Measurements from ENCODE around the gene YES1. TPM values are rescaled to one million over a fixed set of nuclear protein-coding genes. Genes with fewer than 3 reads are reported as not detected.

Gene YES1
- total RNA-seq, 1 experiment from 2014 or later: 84.5 TPM

- H3K4me1 ChIP-seq (ENCODE audit: control insufficient read depth in 1 of 2, insufficient read depth in 2 of 2, low read length in 2 of 2): no peaks in the 10 kb centered on the region
- no peaks in the 10 kb centered on the region for H4K20me1 ChIP-seq (ENCODE audit: insufficient read depth)
- H3K4me3 ChIP-seq (replicated peaks in 1 of 2; ENCODE audit: low read depth in 1 of 2, low read length in 2 of 2): no peak overlapping the region
- POLR2A ChIA-PET: interaction anchor here (0.6 kb wide), 1 partner anchor 56 kb away, joined by 3 read pairs; no protein-coding TSS in a partner anchor
- no peaks in the 10 kb centered on the region for H3K9me2 ChIP-seq (ENCODE audit: insufficient read depth)
- no peak overlapping the region for H3K27ac ChIP-seq (ENCODE audit: low read depth, low read length)
- TF ChIP-seq POLR2AphosphoS5 (IDR thresholded peaks at IDR 0.05; ENCODE audit: low read depth, low read length) (no peak), ZFX (IDR thresholded peaks at IDR 0.05) (no peak), MAX (IDR thresholded peaks at IDR 0.05) (no peak), EZH2 (IDR thresholded peaks at IDR 0.05) (no peak), SRF (IDR thresholded peaks at IDR 0.05; ENCODE audit: low read depth) (no peak), CBX3 (IDR thresholded peaks at IDR 0.05; ENCODE audit: low read depth) (no peak), EGR1 (IDR thresholded peaks at IDR 0.05; ENCODE audit: low read depth) (no peak), ZNF274 (IDR thresholded peaks at IDR 0.05; ENCODE audit: low read depth, low read length) (no peak), CEBPB (IDR thresholded peaks at IDR 0.05; ENCODE audit: low read depth) (no peak), ATF3 (IDR thresholded peaks at IDR 0.05) (no peak), SIN3A (IDR thresholded peaks at IDR 0.05; ENCODE audit: low read depth) (no peak), ELF1 (IDR thresholded peaks at IDR 0.05; ENCODE audit: borderline replicate concordance, low read depth) (no peak), EZH2phosphoT487 (IDR thresholded peaks at IDR 0.05; ENCODE audit: borderline replicate concordance) (no peak), RAD21 (IDR thresholded peaks at IDR 0.05; ENCODE audit: low read depth) (no peak), ZBTB33 (IDR thresholded peaks at IDR 0.05; ENCODE audit: extremely low read depth, insufficient replicate concordance, low read length) (no peak)
- intact Hi-C loops (cut with micrococcal nuclease): no loop called here
- H2AFZ ChIP-seq (ENCODE audit: low read depth, low read length, poor library complexity, severe bottlenecking): no peak overlapping the region
- CTCF ChIA-PET: no interaction called here
- H3K27me3 ChIP-seq (ENCODE audit: insufficient read depth, low read length): no peaks in the 10 kb centered on the region
- no peak overlapping the region for H3K9ac ChIP-seq (ENCODE audit: low read length)
- RAD21 ChIA-PET (ENCODE audit: low non-redundant PET in 1 of 2, low total read pairs in 2 of 2, uncharacterized antibody in 2 of 2, unreplicated experiment in 2 of 2): no interaction called here
- no peaks in the 10 kb centered on the region for H3K79me2 ChIP-seq (ENCODE audit: insufficient read depth, low read length)
- no TSS peak for BruUV-seq (replicated peaks)
- no peak for ATAC-seq
- DNase-seq (ENCODE audit: low read depth, low spot score): no peak
- H3K9me3 ChIP-seq (ENCODE audit: control insufficient read depth in 1 of 2, insufficient read depth in 1 of 2, low read depth in 1 of 2, low read length in 2 of 2): no peaks in the 10 kb centered on the region
- peaks cover 19 to 26% of the 10 kb centered on the region in 2 experiments for H3K36me3 ChIP-seq (ENCODE audit: control insufficient read depth in 1 of 2, insufficient read depth in 2 of 2, low read length in 2 of 2)
- no peak overlapping the region for H3K4me2 ChIP-seq (ENCODE audit: low read length)
These were observed 132.5 kb downstream of the YES1 start for GRCh38 chr18:679516-679915.
